ENCODE measurements around the gene TAF4.

TAF4 gene

GRCh38 chr20:62029296-62029695 is 36.4 kb downstream of the TAF4 start:
- DNase-seq = no peak
- in situ Hi-C loops (cut with HindIII; ENCODE audit: low pct_ligation_motif_present, low pct_unique_long_range_greater_than_20kb, low sequenced_read_pairs) = no loop called here

GRCh38 chr20:62028384-62028783 is 37.3 kb downstream of the TAF4 start:
- in situ Hi-C loops (cut with HindIII; ENCODE audit: low pct_ligation_motif_present, low pct_unique_long_range_greater_than_20kb, low sequenced_read_pairs) = no loop called here
- no peak for DNase-seq

- in situ Hi-C loops (cut with HindIII; ENCODE audit: low pct_ligation_motif_present, low pct_unique_long_range_greater_than_20kb, low sequenced_read_pairs) = no loop called here
- no peak for DNase-seq
Measured at GRCh38 chr20:62027698-62028321, 37.9 kb downstream of the TAF4 start.

- in situ Hi-C loops (cut with HindIII; ENCODE audit: low pct_ligation_motif_present, low pct_unique_long_range_greater_than_20kb, low sequenced_read_pairs) = no loop called here
- DNase-seq = no peak
Measured at GRCh38 chr20:62027116-62027515, 38.6 kb downstream of the TAF4 start.

GRCh38 chr20:62026564-62026856 is 39.2 kb downstream of the TAF4 start:
- no peak for DNase-seq
- in situ Hi-C loops (cut with HindIII; ENCODE audit: low pct_ligation_motif_present, low pct_unique_long_range_greater_than_20kb, low sequenced_read_pairs) = no loop called here

- DNase-seq = no peak
- in situ Hi-C loops (cut with HindIII; ENCODE audit: low pct_ligation_motif_present, low pct_unique_long_range_greater_than_20kb, low sequenced_read_pairs) = no loop called here
Measured at GRCh38 chr20:62025832-62026563, 39.7 kb downstream of the TAF4 start.

- in situ Hi-C loops (cut with HindIII; ENCODE audit: low pct_ligation_motif_present, low pct_unique_long_range_greater_than_20kb, low sequenced_read_pairs) = no loop called here
- DNase-seq = no peak
Measured at GRCh38 chr20:62025394-62025793, 40.3 kb downstream of the TAF4 start.

- in situ Hi-C loops (cut with HindIII; ENCODE audit: low pct_ligation_motif_present, low pct_unique_long_range_greater_than_20kb, low sequenced_read_pairs) = no loop called here
Measured at GRCh38 chr20:62023935-62024334, 41.7 kb downstream of the TAF4 start.

GRCh38 chr20:62022575-62023139 is 43.0 kb downstream of the TAF4 start:
- in situ Hi-C loops (cut with HindIII; ENCODE audit: low pct_ligation_motif_present, low pct_unique_long_range_greater_than_20kb, low sequenced_read_pairs) = no loop called here
- DNase-seq = no peak

More at GRCh38 chr20:62023935-62024334, 41.7 kb downstream of the TAF4 start:
- DNase-seq = no peak

- in situ Hi-C loops (cut with HindIII; ENCODE audit: low pct_ligation_motif_present, low pct_unique_long_range_greater_than_20kb, low sequenced_read_pairs) = no loop called here
- DNase-seq = no peak
Measured at GRCh38 chr20:62021793-62022385, 43.8 kb downstream of the TAF4 start.

- DNase-seq = no peak
- in situ Hi-C loops (cut with HindIII; ENCODE audit: low pct_ligation_motif_present, low pct_unique_long_range_greater_than_20kb, low sequenced_read_pairs) = no loop called here
Measured at GRCh38 chr20:62020935-62021701, 44.6 kb downstream of the TAF4 start.

GRCh38 chr20:62019881-62020492 is 45.7 kb downstream of the TAF4 start:
- DNase-seq = no peak
- in situ Hi-C loops (cut with HindIII; ENCODE audit: low pct_ligation_motif_present, low pct_unique_long_range_greater_than_20kb, low sequenced_read_pairs) = no loop called here

GRCh38 chr20:62019144-62019805 is 46.4 kb downstream of the TAF4 start:
- no peak for DNase-seq

GRCh38 chr20:62018437-62019143 is 47.1 kb downstream of the TAF4 start:
- DNase-seq = no peak
- in situ Hi-C loops (cut with HindIII; ENCODE audit: low pct_ligation_motif_present, low pct_unique_long_range_greater_than_20kb, low sequenced_read_pairs) = no loop called here

More at GRCh38 chr20:62019144-62019805, 46.4 kb downstream of the TAF4 start:
- in situ Hi-C loops (cut with HindIII; ENCODE audit: low pct_ligation_motif_present, low pct_unique_long_range_greater_than_20kb, low sequenced_read_pairs) = no loop called here

- DNase-seq = no peak
- in situ Hi-C loops (cut with HindIII; ENCODE audit: low pct_ligation_motif_present, low pct_unique_long_range_greater_than_20kb, low sequenced_read_pairs) = no loop called here
Measured at GRCh38 chr20:62015540-62016288, 50.0 kb downstream of the TAF4 start.

- in situ Hi-C loops (cut with HindIII; ENCODE audit: low pct_ligation_motif_present, low pct_unique_long_range_greater_than_20kb, low sequenced_read_pairs) = no loop called here
- DNase-seq = no peak
Measured at GRCh38 chr20:62014889-62015537, 50.7 kb downstream of the TAF4 start.

- DNase-seq = no peak
- in situ Hi-C loops (cut with HindIII; ENCODE audit: low pct_ligation_motif_present, low pct_unique_long_range_greater_than_20kb, low sequenced_read_pairs) = no loop called here
Measured at GRCh38 chr20:62014488-62014775, 51.2 kb downstream of the TAF4 start.
